MCF 10A (cell line): ENCODE measurements around the gene PTH1R. TPM values are rescaled to one million over a fixed set of nuclear protein-coding genes. Genes with fewer than 3 reads are reported as not detected.

Experiments
- BruUV-seq: library from RNA; stranded (reverse); fragments of 400-500 nt; replicated peaks from 2 replicates; lab custom pipeline; 2021; lab: Mats Ljungman, UMichigan
- CTCF ChIA-PET: fragments of 300-600 bp; sonication (Branson Sonifier 250); formaldehyde crosslinking; extraction: SDS; loops from one replicate; lab custom pipeline; 2021; ENCODE audit warnings: antibody characterized with exemption, inconsistent platforms; lab: Yijun Ruan, JAX
- POLR2A ChIA-PET: fragments of 300-600, 350-650 bp; sonication (Branson Sonifier 250); formaldehyde crosslinking; extraction: SDS; loops from one replicate; lab custom pipeline; 2020; ENCODE audit warnings: antibody characterized with exemption, inconsistent platforms; lab: Yijun Ruan, JAX
- DNase-seq: peaks from one replicate; pipeline ENCODE4 v3.0.0-alpha.2; 2018; ENCODE audit not compliant: unreplicated experiment
- H3K27ac Mint-ChIP-seq: one replicate; pipeline ENCODE4 v1.8.0; 2022; ENCODE audit warnings: mild to moderate bottlenecking, low read depth, mixed read lengths; ENCODE audit not compliant: unreplicated experiment
- H3K27me3 Mint-ChIP-seq: one replicate; pipeline ENCODE4 v1.8.0; 2022; ENCODE audit warnings: mixed read lengths; ENCODE audit not compliant: insufficient read depth, unreplicated experiment
- H3K36me3 Mint-ChIP-seq: one replicate; pipeline ENCODE4 v1.8.0; 2022; ENCODE audit warnings: mild to moderate bottlenecking, moderate library complexity, mixed read lengths; ENCODE audit not compliant: insufficient read depth, unreplicated experiment
- H3K4me1 Mint-ChIP-seq: one replicate; pipeline ENCODE4 v1.8.0; 2022; ENCODE audit warnings: mixed read lengths; ENCODE audit not compliant: insufficient read depth, unreplicated experiment
- H3K4me3 Mint-ChIP-seq: one replicate; pipeline ENCODE4 v1.8.0; 2022; ENCODE audit warnings: mild to moderate bottlenecking, moderate library complexity, mixed read lengths; ENCODE audit not compliant: unreplicated experiment
- H3K9me3 Mint-ChIP-seq: one replicate; pipeline ENCODE4 v1.8.0; 2022; ENCODE audit warnings: mixed read lengths; ENCODE audit not compliant: unreplicated experiment
- intact Hi-C: fragments of 100-400 bp; cut with micrococcal nuclease; formaldehyde crosslinking; loops from 2 replicates; pipeline ENCODE4 v1.14.1; 2022
- total RNA-seq: library from RNA; stranded (reverse); gene quantifications from 2 replicates; pipeline ENCODE4 v1.2.3, GENCODE V29; 2022
- TF ChIP-seq, protein P1 (sequence below): fragments of 200-600 bp; IDR thresholded peaks from one replicate; pipeline ENCODE4 v1.8.0; 2022; ENCODE audit warnings: antibody characterized with exemption, mild to moderate bottlenecking; ENCODE audit not compliant: unreplicated experiment

The PTH1R gene
- total RNA-seq, 1 experiment from 2014 or later = not detected

DNA sequence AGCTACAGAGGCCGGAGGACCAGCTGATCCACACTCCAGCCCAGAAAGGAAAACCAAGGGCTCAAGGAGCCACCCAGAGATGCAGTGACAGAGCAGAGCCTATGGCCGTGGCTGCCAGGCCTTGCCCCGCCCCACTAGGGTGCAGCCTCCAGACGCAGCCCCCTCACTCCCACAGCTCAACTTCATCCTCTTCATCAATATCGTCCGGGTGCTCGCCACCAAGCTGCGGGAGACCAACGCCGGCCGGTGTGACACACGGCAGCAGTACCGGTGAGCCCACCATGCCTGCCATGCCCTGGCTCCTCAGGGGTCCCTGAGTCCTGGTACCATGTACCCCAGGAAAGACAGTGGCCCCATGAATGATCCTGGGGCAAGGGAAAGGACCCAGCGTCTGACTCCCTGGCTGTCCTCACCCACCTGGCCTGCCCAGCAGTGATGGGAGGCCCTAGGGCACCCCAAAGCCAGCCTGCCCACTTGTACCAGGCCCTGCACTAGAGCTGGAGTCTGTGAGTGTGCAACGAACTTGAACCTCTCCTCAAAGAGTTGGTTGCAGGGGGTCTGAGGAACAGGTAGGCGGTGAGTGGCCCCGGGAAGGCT lies 24.2 kb downstream of the PTH1R start:
- Mint-ChIP-seq H3K27ac (no peak overlapping the region), H3K27me3 (no peaks in the 10 kb centered on the region), H3K4me1 (no peaks in the 10 kb centered on the region), H3K9me3 (no peaks in the 10 kb centered on the region), H3K36me3 (no peaks in the 10 kb centered on the region), H3K4me3 (no peak overlapping the region)
- no peak for DNase-seq
- CTCF ChIA-PET = interaction anchor here (0.8 to 3.2 kb wide), 5 partner anchors 7 to 196 kb away, joined by 3 to 19 read pairs (median 9); no protein-coding TSS in a partner anchor
- TF ChIP-seq, protein P1, sequence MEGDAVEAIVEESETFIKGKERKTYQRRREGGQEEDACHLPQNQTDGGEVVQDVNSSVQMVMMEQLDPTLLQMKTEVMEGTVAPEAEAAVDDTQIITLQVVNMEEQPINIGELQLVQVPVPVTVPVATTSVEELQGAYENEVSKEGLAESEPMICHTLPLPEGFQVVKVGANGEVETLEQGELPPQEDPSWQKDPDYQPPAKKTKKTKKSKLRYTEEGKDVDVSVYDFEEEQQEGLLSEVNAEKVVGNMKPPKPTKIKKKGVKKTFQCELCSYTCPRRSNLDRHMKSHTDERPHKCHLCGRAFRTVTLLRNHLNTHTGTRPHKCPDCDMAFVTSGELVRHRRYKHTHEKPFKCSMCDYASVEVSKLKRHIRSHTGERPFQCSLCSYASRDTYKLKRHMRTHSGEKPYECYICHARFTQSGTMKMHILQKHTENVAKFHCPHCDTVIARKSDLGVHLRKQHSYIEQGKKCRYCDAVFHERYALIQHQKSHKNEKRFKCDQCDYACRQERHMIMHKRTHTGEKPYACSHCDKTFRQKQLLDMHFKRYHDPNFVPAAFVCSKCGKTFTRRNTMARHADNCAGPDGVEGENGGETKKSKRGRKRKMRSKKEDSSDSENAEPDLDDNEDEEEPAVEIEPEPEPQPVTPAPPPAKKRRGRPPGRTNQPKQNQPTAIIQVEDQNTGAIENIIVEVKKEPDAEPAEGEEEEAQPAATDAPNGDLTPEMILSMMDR = no peak
- no TSS peak for BruUV-seq
- POLR2A ChIA-PET = interaction anchor here (1.0 kb wide), 1 partner anchor 73 kb away, joined by 3 read pairs; no protein-coding TSS in a partner anchor
- intact Hi-C loops = no loop called here

DNA sequence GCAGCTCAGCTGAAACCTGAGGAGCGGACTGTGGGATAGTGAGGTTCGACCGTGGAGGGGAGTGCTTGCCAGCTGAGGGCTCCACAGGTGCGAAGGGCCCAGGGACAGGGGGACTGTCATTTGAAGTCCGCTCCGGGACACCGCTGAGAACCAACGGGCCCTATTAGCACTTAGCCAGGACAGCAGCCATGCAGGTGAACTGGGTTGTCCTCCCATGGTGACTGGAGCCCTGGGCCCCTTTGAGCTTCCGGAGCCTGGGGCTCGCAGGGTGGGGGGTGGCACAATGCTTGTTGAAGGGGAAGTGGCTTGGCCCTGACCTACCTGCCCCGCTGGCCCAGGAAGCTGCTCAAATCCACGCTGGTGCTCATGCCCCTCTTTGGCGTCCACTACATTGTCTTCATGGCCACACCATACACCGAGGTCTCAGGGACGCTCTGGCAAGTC lies 24.7 kb downstream of the PTH1R start:
- H3K36me3 Mint-ChIP-seq = no peaks in the 10 kb centered on the region
- H3K27me3 Mint-ChIP-seq = no peaks in the 10 kb centered on the region
- CTCF ChIA-PET = interaction anchor here (0.6 to 1.0 kb wide), 3 partner anchors 9 to 196 kb away, joined by 3 read pairs; no protein-coding TSS in a partner anchor
- H3K4me3 Mint-ChIP-seq = no peak overlapping the region
- no peaks in the 10 kb centered on the region for H3K9me3 Mint-ChIP-seq
- POLR2A ChIA-PET = no interaction called here
- DNase-seq = no peak
- no peak overlapping the region for H3K27ac Mint-ChIP-seq
- TF ChIP-seq, protein P1 = no peak
- H3K4me1 Mint-ChIP-seq = no peaks in the 10 kb centered on the region
- BruUV-seq = no TSS peak
- intact Hi-C loops = no loop called here

DNA sequence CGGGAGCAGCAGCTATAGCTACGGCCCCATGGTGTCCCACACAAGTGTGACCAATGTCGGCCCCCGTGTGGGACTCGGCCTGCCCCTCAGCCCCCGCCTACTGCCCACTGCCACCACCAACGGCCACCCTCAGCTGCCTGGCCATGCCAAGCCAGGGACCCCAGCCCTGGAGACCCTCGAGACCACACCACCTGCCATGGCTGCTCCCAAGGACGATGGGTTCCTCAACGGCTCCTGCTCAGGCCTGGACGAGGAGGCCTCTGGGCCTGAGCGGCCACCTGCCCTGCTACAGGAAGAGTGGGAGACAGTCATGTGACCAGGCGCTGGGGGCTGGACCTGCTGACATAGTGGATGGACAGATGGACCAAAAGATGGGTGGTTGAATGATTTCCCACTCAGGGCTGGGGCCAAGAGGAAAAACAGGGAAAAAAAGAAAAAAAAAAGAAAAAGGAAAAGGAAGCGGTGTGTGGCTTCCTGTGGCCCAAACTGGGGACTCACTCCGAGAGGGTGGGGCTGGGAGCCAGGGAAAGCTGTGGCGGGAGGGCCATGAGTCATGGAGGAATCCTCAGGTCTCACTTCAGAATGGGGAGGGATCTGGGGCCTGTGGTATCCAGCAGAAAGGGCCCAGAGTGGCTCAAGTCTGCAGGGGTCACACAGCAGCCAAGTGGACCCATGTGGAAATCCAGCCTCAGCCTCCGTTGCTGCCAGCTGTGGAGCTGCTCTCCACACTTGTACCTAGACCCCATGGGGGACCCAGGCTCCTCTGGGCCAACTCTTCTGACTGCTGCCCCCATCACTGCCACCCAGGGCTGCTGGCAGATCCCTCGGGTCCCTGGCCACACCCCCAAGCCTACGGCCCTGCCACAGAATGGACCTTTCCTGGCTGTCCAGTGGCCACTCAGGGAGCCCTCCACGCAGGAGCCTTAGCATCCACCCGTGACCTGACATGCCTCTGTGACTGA lies 26.1 kb downstream of the PTH1R start:
- Mint-ChIP-seq H3K27ac (no peak overlapping the region), H3K36me3 (no peaks in the 10 kb centered on the region), H3K27me3 (no peaks in the 10 kb centered on the region), H3K4me3 (no peak overlapping the region), H3K9me3 (no peaks in the 10 kb centered on the region), H3K4me1 (no peaks in the 10 kb centered on the region)
- no TSS peak for BruUV-seq
- TF ChIP-seq, protein P1 = no peak
- intact Hi-C loops = no loop called here
- POLR2A ChIA-PET = no interaction called here
- CTCF ChIA-PET = interaction anchor here (1.0 kb wide), 1 partner anchor 12 kb away, joined by 3 read pairs; no protein-coding TSS in a partner anchor
- DNase-seq = peak; percentile 68
